ENCODE results near the gene RABGAP1L.
A peak's percentile ranks its signal among the peaks of the same experiment; 100 is the strongest.
"Not testable (repeated sequence)": the region's sequence is repeated elsewhere in the genome, so short reads cannot be mapped to it uniquely, and the experiment has no call there.

Gene RABGAP1L

DNA sequence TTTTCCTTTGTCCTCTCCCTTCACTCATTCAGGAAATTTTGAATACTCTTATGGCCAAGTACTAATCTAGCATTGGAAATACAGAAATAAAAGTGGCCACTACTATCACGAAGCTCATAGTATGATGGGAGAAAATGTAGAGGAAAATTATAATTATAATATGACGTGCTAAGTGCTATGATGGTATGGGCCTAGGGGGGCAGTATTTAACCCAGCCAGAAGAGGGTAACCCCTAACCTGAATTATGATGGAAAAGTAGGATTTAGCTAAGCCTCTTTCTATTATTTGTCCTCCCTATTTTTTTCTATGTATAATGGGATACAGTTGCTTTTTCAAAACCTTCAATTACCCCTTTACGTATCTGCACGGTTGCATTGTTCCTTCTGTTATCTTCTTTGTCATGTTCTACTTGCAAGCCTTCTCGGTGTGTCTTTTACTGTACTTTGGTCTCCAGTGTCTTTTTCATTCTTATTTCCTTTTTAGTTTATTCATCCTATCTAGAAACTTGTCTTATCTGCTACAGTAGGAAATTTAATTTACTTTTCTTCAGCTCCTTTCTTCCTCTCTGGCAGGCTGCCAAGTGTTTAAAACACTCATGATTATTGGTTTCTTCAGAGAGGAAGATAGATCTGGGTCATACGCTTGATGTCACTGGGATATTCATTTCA is 199.6 kb downstream of the RABGAP1L start:
- no peak for DNase-seq (ENCODE audit: low spot score)

DNA sequence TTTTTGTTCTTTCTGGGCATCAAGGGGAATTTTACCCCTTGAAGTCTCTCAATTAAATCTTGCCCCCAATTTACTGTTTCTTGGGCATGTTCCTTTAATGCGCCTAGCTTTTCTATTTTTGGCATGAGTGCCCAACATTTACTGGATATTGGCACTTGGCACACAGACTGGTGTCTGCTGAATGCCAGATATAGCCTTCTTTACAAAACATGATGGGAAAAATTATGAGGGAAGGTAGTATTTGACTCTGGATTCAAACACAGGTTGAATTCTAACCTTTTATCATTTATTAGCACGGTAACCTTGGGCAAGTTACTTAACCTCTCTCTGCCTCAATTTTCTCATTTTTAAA is 200.1 kb downstream of the RABGAP1L start:
- DNase-seq (ENCODE audit: low spot score) = no peak

DNA sequence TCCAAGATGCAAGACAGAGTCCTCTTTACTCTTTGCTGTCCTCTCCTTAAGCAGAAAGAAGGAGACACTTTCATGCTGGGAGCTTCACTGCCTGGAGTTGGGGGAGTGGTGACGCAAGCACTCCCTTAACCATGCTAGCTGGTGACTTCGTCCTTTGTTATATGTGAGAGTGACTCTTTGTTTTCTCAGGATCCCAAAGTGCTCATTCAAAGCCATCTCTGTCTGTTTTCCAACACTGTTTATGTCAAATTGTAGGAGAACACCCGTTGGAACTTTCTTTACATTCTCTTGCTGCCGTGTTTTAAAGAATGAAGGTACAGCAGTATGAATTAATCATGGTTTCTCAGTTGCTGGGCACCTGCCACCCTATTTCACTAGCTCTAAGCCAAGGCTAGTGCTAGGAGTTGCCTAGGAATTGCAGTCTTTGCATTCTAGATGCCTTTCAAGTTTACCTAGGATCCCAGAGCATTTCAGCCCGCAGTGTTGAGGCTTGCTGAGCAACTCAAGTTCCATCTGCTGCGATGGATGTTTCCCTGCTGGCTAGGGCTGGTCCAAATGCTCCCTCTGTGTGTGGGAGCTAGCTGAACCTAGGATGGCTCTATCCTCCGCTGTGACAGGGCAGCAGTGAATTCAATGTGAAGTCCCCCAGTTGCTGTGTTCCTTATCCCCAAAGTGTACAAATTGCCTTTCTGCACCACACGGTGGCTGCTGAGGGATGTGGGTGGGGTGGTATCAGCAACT is 205.8 kb downstream of the RABGAP1L start:
- no peak for DNase-seq (ENCODE audit: low spot score)

DNA sequence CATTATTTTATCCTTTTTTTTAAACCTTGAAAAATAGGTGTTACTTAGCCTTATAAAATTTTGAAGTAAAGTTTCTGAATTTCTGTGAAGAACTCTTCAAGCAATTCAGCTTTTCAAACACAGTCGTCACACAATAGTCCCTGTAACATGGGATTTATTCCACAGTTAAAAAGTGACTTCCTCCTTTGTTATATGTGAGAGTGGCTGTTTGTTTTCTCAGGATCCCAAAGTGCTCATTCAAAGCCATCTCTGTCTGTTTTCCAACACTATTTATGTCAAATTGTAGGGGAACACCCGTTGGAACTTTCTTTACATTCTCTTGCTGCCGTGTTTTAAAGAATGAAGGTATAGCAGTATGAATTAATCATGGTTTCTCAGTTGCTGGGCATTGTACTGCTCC is 207.6 kb downstream of the RABGAP1L start:
- DNase-seq (ENCODE audit: low spot score) = no peak

DNA sequence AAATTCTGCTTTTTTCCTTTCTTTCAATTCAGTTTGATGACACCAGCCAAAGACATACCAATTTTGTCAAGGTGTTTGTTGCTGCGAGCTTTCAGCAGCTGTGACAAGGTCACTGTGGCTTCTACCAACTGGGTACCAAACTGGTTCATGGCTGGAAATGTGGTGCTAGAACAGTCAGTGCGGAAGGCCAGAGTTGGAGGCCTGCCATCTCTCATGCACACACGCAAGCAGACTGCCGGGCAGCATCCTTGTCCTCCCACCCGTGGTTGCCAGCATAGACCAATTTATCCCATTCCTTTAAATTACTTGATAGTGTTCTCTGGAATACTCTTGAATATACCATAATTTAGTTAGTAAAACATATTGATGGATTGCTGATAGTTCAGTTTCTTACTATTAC is 208.6 kb downstream of the RABGAP1L start:
- DNase-seq (ENCODE audit: low spot score) = no peak

DNA sequence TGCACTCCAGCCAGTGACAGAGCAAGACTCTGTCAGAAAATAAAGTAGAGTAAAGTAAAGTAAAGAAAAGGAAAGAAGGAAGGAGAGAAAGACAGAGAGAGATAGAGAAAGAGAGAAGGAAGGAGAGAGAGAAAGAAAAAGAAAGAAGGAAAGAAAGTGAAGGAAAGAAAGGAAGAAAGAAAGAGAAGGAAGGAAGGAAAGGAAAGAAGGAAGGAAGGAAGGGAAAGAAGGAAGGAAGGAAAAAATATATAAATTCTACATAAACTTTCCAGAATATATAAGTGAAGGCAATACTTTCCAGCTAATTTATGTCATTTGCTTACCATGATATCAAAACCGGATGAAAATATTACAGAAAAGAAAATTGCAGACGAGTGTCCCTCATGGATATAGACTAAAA is 216.7 kb downstream of the RABGAP1L start:
- no peak for DNase-seq (ENCODE audit: low spot score)

DNA sequence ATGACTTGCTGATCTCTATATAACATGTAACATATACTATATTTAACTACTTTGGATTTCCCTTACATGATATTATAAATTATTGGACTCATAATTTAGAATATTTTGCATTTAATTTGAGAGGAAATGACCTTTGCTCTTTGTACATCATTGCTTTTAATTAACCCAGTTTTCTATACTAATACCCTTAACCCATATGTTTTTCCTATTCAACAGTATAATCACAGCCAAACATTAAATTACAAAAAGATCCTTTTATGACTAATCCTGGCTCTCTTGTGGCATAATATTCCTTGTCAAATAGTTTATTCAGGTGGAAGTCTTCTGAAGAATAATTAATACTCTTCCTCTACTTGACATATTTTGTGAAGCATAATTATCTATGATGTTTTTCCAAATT is 232.4 kb downstream of the RABGAP1L start:
- DNase-seq (ENCODE audit: low spot score) = no peak

DNA sequence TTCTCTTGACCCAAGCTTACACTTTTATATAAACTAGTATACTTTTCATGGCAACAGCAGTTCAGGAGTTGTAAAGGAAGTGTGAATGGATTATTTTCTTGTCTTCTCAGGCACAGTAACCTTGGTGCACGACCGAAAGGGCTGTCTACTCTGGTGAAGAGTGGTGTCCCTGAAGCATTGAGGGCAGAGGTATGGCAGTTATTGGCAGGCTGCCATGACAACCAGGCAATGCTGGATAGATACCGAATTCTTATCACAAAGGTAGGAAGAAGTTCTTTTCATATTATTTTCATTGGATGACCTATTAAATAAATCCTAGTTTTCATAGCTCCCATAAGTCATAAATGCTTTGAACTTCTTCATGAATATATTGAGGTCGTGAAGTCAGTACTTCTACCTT is 234.6 kb downstream of the RABGAP1L start:
- DNase-seq (ENCODE audit: low spot score) = no peak

DNA sequence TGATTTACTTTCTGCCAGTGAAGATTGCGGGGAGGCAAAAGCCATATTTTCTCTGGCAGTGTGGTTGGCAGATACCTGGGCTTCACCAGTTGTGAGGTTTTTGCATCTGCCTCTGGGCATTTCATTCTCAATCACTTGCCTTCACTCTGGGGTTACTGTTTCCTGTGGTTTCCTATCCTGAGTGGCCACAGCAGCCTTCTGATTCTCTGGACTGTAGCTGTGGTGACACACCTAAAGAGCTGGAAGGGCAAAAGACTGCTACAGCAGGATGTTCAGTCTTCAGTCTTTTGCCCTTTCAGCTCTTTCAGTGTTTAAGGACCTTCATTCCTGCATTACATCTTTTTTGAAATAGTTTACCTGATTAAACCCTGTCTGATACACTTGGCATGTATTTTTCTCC is 237.9 kb downstream of the RABGAP1L start:
- DNase-seq (ENCODE audit: low spot score) = peak; percentile 26

DNA sequence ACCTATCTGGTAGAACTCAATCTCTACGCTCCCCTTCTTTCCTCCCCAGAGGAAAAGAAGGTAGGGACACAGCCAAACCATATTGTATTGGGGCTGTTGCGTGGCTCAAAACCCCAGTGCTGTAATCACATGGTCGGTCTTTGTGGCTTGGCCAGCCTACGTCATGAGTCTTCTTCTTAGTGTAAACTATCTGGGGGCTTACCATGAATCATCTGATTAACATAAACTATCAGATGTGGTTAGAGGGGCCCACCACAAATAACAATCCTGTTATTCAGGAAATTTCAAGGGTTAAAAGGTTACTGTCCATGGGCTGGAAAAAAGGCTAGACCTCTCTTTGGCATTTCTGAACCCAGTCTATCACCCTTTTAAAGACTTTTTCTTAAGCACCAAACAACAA is 238.9 kb downstream of the RABGAP1L start:
- DNase-seq (ENCODE audit: low spot score) = peak; percentile 86

DNA sequence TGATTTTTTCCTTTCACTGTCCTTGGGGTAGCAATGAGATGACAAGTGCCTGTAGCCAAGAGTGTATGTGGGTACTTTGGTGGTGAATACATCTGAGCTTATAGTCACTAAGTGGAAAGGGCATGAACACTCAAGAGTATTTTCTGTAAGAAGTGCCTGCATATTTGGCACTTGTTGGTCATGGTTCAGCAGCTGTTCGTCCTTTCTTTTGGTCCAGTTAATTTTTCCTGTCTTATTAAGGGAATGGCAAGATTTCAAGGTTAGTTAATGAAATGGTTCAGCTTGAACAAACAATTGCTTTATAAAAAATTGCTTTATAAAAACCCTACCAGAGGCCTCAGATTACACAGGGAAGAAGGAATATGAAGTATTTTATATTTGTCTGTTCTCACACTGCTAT is 239.9 kb downstream of the RABGAP1L start:
- no peak for DNase-seq (ENCODE audit: low spot score)

DNA sequence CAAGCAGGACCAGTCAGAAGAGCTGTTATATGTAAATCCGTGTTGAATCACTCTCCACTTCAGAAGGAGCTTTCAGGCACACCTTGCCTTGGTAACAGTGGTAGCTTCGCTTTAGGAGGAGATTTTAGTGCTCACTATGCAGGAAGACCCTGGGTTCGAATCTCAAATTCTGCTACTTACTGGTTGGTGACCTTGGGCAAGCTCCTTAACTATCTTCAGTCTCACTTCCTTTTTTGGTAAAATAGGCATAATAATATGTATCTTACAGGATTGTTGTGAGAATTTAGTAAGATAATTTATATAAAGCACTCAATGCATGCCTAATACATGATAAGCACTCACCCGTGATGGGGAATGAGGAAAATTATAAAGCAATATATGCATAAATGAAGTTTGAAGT is 241.8 kb downstream of the RABGAP1L start:
- no peak for DNase-seq (ENCODE audit: low spot score)

DNA sequence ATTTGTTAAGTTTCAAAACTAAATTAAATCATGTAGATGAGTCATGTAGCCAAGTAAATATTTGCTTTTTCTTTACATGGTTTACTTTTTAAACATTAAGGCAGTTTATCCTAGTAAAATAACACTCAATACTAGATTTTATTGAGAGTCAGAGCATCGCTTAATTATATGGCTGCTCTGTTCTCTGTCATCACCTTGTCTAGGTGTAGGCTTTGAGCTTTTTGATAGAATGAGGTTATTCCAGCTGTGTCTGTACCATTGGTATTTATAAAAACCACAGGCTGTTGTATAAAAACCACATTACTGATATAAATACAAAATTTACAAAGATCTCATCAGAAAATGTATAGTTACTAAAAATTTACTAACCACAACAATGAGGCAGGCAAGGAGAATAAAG is 245.9 kb downstream of the RABGAP1L start:
- DNase-seq (ENCODE audit: low spot score) = no peak

DNA sequence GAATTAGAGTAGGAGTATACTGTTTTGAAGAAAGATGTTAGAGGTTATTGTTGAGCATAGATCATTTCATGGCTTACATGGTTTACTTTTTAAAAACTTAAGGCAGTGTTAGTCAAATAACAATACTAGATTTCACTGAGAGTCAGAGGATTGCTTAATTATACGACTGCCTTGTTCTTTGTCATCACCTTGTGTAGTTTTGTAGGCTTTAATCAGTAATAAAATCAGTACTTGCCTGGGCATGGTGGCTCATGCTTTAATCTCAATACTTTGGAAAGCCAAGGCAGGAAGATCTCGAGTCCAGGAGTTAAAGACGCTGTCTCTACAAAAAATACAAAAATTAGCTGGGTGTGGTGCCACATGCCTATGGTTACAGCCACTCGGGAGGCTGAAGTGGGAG is 247.1 kb downstream of the RABGAP1L start:
- no peak for DNase-seq (ENCODE audit: low spot score)

DNA sequence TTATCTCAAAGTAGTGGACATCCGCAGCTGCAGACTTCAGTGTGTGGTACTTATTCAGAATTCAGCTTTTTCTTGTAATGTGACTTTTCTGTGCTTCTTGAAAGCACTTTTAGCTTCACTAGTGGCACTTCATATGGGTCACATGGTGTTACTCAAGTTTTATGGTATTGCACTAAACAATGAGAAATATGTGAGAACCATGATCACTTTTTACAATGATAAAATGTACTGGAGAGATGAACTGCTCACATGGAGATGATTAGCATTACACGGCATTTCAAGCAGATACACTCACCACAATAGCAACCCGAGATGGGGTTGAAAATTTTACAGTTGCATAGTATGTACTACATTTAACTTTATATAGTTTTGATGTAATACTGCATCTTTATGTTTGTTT is 248.3 kb downstream of the RABGAP1L start:
- DNase-seq (ENCODE audit: low spot score) = no peak

DNA sequence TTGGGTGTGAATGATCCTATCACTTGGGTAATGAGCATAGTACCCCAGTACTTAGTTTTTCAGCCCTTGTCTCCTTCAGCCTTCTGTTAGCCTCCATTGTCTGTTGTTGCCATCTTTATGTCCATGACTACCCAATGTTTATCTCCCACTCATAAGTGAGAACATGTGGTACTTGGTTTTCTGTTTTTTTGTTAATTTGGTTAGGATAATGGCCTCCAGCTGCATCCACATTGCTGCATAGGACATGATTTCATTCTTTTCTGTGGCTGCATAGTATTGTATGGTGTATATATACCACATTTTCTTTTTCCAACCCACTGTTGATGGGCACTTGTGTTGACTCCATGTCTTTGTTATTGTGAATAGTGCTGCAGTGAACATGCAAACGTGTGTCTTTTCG is 248.8 kb downstream of the RABGAP1L start:
- DNase-seq (ENCODE audit: low spot score) = no peak

DNA sequence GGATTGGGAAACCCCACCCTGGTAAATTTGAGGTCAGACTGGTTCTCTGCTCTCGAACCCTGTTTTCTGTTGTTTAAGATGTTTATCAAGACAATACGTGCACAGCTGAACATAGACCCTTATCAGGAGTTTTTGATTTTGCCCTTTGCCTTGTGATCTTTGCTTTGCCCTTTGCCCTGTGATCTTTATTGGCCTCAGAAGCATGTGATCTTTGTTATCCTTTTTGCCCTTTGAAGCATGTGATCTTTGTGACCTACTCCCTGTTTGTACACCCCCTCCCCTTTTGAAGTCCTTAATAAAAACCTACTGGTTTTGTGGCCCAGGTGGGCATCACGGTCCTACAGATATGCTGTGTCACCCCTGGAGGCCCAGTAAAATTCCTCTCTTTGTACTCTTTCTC is 250.5 kb downstream of the RABGAP1L start:
- DNase-seq (ENCODE audit: low spot score) = not testable (repeated sequence)

DNA sequence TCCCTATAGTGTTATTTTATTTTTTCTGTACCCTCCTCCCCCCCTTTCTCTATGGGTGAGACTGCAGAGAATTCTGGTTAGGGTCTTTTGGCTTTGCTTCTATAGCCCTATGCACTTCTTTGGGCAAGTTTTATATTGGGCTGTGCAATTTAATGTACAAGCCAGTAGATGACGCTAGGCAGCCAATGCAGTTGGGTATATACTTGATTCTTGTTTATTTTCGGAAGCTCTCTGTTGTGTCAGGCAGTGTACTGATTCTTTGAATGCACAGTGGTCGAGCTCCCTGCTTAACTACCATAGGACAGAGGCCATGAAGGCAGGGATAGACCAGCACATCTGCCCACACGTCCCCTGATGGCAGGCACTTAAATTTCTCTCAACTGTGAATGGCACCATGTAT is 254.3 kb downstream of the RABGAP1L start:
- DNase-seq (ENCODE audit: low spot score) = peak; percentile 63

DNA sequence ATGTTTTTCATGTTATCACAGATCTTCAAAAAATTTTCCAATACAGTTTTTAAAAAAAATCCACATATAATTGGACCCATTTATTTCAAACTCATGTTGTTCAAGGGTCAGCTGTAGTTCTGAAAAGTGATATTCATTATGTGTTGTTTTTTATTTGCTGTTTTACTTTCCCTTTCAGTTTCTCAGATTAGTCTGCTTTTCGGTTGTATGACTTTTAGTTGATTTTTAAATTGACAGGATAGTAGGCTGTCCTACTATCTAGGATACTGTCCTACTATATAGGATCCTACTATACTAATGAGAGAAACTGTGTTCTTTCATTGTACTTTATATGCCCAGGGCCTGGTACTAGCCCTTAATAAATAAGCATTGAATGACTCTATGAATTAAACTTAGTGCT is 254.9 kb downstream of the RABGAP1L start:
- DNase-seq (ENCODE audit: low spot score) = no peak

DNA sequence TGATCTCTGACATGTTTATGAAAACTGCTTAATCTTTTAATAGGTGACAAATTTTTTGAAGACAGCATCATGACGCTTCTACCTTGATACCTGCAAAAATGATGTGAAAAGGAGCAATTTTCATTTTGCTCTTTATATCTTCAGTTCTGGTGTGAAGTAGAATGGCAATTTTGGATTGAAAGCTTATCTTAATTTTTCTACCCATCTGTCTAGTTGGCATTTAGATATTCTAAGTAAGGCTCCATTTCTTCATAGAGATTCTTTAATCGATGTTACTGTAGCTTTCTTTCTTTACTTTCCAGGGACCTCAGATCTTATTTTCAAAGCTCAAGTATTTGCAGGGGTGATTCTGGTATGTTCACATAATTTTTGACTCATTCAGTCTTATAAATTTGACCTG is 256.2 kb downstream of the RABGAP1L start:
- no peak for DNase-seq (ENCODE audit: low spot score)

DNA sequence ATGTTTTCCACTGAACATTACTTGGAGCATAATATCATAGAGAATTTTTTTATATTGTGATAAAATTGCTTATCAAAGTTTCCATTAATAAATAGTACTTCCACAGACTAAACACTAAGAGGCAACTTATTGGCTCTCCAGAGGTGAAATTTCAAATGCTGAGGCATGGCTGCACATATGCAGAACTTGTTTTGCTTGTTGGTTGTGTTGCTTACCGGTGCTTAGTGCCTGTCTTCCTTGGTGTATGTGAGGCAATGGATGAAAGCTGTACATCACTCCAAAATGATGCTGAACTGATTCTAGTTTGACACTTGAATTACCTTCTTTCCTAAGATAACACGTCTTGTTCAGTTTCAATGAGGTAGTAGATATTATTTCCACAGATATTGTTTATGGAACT is 258.6 kb downstream of the RABGAP1L start:
- DNase-seq (ENCODE audit: low spot score) = no peak

DNA sequence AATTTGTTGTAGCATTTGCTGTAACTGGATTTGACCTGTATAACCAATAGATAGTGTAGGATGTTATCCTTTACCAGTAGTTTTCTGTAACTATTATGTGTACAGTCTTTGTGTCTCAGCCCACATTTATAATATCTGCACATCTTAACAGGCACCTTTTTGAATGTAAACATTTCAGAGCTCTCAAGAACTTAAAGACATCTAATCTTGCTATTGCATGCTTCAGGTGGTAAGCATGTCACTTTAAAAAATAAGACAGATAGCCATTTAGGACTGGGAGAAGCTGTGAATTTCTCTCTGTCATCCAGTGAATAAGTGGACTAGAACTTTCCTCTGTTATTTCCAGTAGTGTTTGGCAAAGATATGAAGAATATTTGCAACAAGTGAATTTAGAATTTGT is 265.8 kb downstream of the RABGAP1L start:
- DNase-seq (ENCODE audit: low spot score) = no peak

DNA sequence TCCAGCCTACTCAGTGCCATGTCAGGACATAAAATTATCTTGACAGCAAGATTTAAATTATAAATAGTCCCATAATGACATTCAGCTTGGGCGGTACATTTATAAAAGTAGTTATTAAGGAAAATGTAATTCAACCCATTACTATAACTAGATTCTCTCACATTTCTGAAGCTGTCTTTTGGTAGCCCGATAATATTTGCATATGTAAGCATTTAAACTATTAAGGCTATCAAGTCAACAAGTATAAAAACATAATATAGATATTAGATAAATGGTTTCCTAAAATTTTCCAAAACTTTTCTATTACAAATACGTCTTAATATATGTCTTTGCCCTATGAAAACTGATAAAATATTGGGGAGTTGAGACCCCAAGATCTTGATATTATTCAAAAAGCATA is 266.8 kb downstream of the RABGAP1L start:
- no peak for DNase-seq (ENCODE audit: low spot score)

DNA sequence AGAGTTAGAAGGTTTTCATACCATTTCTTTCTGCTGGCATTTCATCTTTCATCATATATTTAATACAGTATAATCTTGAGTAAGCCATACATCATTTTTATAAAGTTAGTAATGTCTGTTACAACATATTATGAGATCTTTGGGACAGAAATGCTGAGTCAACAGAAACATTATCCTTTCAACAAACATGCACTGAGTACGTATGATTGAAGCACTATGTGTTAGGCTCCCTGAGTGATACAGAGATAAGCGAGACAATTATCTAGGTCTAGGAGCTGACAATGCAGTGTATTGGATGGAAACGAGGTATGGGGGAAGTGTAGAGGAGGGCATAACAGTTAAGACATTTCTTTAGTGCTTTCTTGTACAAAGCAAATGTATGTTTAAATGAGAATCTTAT is 268.7 kb downstream of the RABGAP1L start:
- DNase-seq (ENCODE audit: low spot score) = no peak

Data from COLO829 (cell line).